T-helper 2 cell treated with Interferon-gamma antibody and Interleukin-4, amounts not matched to agents 5 μg/mL and 100 μg/mL, for 36 hours (primary cell): ENCODE data around the gene E2F1.
"Not testable (repeated sequence)": the region's sequence is repeated elsewhere in the genome, so short reads cannot be mapped to it uniquely, and the experiment has no call there.

Experiments used
- DNase-seq: peaks from one replicate; pipeline ENCODE4 v3.0.0; 2021; ENCODE audit warnings: low spot score
- H3K27ac Mint-ChIP-seq: one replicate; pipeline ENCODE4 v1.8.0; 2021; ENCODE audit warnings: mild to moderate bottlenecking, mixed read lengths
- H3K27me3 Mint-ChIP-seq: one replicate; pipeline ENCODE4 v1.8.0; 2021; ENCODE audit warnings: low read depth, mixed read lengths
- H3K36me3 Mint-ChIP-seq: one replicate; pipeline ENCODE4 v1.8.0; 2021; ENCODE audit warnings: low read depth, mixed read lengths
- H3K4me1 Mint-ChIP-seq: one replicate; pipeline ENCODE4 v1.8.0; 2021; ENCODE audit warnings: low read depth, mixed read lengths
- H3K4me3 Mint-ChIP-seq: one replicate; pipeline ENCODE4 v1.8.0; 2022; ENCODE audit warnings: mild to moderate bottlenecking, moderate library complexity, mixed read lengths
- H3K9me3 Mint-ChIP-seq: one replicate; pipeline ENCODE4 v1.8.0; 2021; ENCODE audit warnings: mixed read lengths

Gene E2F1

DNA sequence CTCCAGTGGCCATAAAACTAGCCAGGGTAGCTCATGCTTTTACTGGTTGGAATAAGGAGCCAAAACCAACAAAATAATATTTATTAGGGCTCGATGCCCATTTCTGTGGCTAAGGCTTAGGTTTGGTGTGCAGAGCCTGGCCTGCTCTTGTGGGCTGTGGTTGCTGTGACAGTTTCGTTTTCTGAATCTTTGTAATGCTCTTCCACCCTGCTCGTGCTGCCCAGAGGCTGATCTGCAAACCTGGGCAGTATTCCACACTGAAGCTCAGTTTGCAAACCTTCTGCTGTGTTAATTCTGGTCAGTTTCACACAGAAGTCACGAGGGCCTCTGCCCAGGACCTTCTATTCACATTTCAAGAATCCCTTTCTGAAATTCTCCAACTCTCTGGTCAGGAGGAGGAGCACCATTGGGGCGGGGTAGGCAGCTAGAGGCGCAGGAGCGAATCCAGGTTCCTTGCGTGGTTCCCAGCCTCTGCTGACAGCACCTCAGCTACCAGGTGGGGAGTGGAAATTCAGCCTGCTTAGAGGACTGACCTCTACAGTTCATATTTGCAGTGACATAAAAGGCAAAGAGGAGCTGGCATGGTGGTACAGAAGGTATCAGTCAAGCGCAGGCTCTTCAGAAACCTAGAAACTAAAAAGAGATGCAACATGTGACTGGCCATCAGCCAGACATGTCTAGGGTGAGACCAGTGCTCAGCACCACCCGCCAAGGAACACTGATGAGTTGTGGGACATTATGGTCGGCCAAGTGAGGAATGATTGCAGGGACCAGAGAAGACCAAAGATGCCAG lies 38.4 kb downstream of the E2F1 start:
- H3K4me3 Mint-ChIP-seq = no peak overlapping the region
- peaks cover 23% of the 10 kb centered on the region for H3K4me1 Mint-ChIP-seq
- H3K36me3 Mint-ChIP-seq = peaks cover 16% of the 10 kb centered on the region
- DNase-seq = no peak
- no peak overlapping the region for H3K27ac Mint-ChIP-seq
- no peaks in the 10 kb centered on the region for H3K9me3 Mint-ChIP-seq
- H3K27me3 Mint-ChIP-seq = no peaks in the 10 kb centered on the region

DNA sequence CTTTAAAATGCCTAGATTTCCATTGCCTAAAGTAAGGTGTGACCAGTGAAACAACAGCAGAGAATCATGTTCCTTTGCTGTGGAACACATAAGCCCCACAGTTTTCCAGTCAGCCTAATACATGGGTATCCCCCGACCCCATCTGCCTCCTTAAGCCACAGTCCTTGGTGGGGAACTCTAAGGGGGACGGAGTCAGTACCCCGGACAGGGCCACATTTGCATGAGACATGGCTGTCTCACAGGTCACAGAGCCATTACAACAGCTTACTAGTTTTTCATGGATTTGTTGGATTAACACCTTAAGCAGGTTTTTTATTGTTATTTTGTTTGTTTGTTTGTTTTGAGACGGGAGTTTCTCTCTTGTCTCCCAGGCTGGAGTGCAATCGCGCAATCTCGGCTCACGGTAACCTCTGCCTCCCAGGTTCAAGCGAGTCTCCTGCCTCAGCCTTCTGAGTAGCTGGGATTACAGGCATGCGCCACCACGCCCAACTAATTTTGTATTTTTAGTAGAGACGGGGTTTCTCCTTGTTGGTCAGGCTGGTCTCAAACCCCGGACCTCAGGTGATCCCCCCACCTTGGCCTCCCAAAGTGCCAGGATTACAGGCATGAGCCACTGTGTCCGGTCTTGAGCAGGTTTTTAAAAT lies 39.1 kb downstream of the E2F1 start:
- H3K27ac Mint-ChIP-seq, H3K9me3 Mint-ChIP-seq, H3K27me3 Mint-ChIP-seq, H3K4me3 Mint-ChIP-seq, DNase-seq: not testable (repeated sequence)
- H3K4me1 Mint-ChIP-seq = peaks cover 19% of the 10 kb centered on the region
- peaks cover 16% of the 10 kb centered on the region for H3K36me3 Mint-ChIP-seq

DNA sequence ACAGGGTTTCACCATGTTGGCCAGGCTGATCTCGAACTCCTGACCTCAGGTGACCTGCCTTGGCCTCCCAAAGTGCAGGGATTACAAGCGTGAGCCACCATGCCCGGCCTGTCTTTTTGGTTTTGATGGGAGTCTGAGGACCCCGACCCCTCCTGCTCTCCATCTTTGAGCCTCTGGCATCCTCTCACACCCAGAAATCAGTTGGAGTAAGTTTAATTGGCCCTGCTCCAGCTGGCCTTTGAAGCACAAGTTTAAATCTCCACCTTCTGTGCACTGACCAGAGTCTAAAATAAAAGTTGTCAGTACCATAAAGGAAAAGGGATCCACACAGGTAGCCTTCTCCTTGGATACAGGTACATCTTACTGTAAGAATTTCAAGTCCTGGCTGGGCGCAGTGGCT lies 40.0 kb downstream of the E2F1 start:
- Mint-ChIP-seq H3K4me1 (peaks cover 10% of the 10 kb centered on the region), H3K4me3 (no peak overlapping the region), H3K36me3 (peaks cover 16% of the 10 kb centered on the region), H3K27ac (no peak overlapping the region), H3K27me3 (no peaks in the 10 kb centered on the region), H3K9me3 (no peaks in the 10 kb centered on the region)
- DNase-seq = no peak

DNA sequence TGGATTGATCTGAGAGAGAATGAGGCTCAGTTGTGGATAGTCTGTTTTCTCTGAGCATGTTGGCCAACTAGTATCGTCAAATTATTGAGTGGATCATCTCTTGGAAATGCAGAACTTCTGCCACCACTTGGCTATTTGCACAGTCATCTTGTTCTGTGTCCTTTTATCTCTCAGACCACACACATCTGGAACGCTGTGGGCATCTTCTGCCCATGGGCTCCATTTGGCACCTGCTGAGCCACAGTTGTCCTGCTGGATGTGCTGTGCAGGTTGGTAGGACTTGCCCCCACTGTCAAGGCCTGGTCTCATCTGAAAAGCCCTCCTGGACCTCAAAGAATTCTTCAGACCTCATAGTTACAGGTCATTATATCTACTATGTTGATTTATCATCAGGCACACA lies 40.8 kb downstream of the E2F1 start:
- Mint-ChIP-seq H3K4me3 (no peak overlapping the region), H3K36me3 (peaks cover 19% of the 10 kb centered on the region), H3K27me3 (no peaks in the 10 kb centered on the region), H3K4me1 (peaks cover 9% of the 10 kb centered on the region), H3K9me3 (no peaks in the 10 kb centered on the region), H3K27ac (no peak overlapping the region)
- DNase-seq = no peak

DNA sequence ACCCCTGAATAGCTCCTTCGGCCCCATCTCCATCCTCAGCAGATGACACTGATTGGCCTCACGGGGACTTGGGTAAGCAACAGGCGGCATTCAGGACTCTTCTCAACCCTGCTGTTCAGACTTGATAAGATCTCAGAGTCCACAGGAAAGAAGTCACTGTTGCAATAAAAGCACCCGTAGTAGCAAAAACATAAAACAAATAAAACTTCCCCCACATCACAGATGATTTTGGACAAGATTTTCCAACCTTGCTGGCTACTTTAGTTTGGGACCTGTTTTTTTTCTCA lies 41.2 kb downstream of the E2F1 start:
- no peaks in the 10 kb centered on the region for H3K27me3 Mint-ChIP-seq
- peaks cover 9% of the 10 kb centered on the region for H3K4me1 Mint-ChIP-seq
- H3K36me3 Mint-ChIP-seq = peaks cover 21% of the 10 kb centered on the region
- H3K27ac Mint-ChIP-seq = no peak overlapping the region
- no peak overlapping the region for H3K4me3 Mint-ChIP-seq
- no peak for DNase-seq
- H3K9me3 Mint-ChIP-seq = no peaks in the 10 kb centered on the region

DNA sequence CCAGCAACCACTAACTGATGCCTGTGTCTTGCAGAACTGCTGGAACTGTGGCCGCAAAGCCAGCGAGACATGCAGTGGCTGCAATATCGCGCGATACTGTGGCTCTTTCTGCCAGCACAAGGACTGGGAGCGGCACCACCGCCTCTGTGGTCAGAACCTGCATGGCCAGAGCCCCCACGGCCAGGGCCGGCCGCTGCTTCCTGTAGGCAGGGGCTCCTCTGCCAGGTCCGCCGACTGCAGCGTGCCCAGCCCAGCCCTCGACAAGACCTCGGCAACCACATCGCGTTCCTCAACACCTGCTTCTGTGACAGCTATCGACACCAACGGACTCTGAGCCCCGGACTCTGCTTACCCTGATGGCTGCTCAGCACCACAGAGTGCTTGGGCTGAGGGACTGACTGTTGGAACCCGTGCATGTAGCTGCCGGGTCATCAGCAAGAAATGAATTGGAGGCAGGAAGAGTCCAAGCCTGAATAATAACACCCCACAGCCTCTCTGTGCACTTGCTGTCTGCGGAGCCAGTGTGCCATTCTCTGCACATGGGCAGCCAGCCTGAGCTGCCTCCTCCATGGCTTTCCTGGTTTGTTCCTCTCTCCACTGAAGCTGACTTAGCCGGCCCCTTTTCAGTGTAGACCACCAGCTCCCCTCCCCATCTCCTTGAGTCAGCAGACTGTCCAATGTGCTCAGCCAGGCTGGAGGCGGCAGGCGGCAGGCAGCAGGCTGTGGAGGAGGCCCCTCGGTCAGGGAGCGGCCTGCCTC lies 41.7 kb downstream of the E2F1 start:
- H3K27me3 Mint-ChIP-seq = no peaks in the 10 kb centered on the region
- H3K36me3 Mint-ChIP-seq = peaks cover 24% of the 10 kb centered on the region
- no peaks in the 10 kb centered on the region for H3K9me3 Mint-ChIP-seq
- H3K27ac Mint-ChIP-seq = no peak overlapping the region
- no peak overlapping the region for H3K4me3 Mint-ChIP-seq
- DNase-seq = no peak
- peaks cover 9% of the 10 kb centered on the region for H3K4me1 Mint-ChIP-seq

DNA sequence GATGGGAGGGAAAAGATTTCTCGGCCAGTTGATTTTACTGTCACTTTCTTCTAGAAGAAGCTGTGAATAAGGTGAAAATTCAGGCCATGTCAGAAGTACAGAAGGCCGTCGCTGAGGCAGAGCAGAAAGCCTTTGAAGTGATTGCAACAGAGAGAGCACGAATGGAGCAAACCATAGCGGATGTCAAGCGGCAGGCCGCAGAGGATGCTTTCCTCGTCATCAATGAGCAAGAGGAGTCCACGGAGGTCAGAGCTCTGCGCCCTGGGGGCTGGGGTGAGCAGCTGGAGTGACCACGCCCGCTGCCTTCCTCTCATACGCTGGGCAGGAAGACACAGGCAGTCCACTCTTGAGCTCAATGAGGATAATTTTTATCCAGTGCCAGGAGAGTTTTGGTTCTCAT lies 45.9 kb downstream of the E2F1 start:
- Mint-ChIP-seq H3K9me3 (no peaks in the 10 kb centered on the region), H3K36me3 (peaks cover 20% of the 10 kb centered on the region), H3K4me1 (peaks cover 2% of the 10 kb centered on the region), H3K27me3 (no peaks in the 10 kb centered on the region), H3K27ac (no peak overlapping the region), H3K4me3 (no peak overlapping the region)
- no peak for DNase-seq

DNA sequence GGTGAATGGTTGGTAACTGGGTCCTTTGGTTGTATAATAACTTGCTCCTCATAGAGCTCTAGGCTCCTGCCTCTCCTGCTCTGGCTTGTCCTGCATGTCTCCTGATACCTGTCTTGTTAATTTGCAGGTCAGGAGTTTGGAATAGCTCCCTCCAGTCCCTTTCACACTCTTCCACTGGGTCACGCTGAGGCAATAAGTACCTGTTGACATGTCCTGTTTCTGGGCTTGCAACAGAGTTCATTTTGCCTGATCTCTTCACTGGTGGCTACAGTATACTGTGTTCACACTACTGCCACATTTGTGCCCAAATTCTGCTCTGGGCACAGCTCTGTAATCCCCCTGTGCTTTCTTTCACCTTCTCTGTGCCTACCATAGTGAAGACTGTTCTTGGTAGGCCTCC lies 49.4 kb downstream of the E2F1 start:
- Mint-ChIP-seq H3K27me3 (no peaks in the 10 kb centered on the region), H3K36me3 (peaks cover 14% of the 10 kb centered on the region), H3K27ac (no peak overlapping the region), H3K4me1 (peaks cover 8% of the 10 kb centered on the region), H3K4me3 (no peak overlapping the region), H3K9me3 (no peaks in the 10 kb centered on the region)
- DNase-seq = no peak

DNA sequence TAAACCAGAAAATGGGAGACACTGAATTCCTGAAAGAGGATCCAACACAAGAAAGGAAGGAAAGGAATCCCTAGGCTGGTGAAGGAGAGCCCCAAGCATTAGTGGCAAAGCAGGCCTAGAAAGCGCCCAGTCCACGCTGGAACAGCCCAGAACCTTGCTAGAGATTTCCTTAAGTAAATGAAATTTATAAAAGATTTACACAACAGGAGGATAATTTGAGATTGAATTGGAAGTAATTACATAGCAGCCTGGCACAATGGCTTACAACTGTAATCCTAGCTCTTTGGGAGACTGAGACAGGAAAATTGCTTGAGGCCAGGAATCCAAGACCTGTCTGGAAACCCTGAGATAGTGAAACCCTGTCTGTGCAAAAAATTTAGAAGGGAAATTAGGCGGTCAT lies 50.8 kb downstream of the E2F1 start:
- no peak overlapping the region for H3K27ac Mint-ChIP-seq
- peaks cover 12% of the 10 kb centered on the region for H3K36me3 Mint-ChIP-seq
- no peaks in the 10 kb centered on the region for H3K9me3 Mint-ChIP-seq
- no peaks in the 10 kb centered on the region for H3K27me3 Mint-ChIP-seq
- no peak overlapping the region for H3K4me3 Mint-ChIP-seq
- peaks cover 8% of the 10 kb centered on the region for H3K4me1 Mint-ChIP-seq
- no peak for DNase-seq

DNA sequence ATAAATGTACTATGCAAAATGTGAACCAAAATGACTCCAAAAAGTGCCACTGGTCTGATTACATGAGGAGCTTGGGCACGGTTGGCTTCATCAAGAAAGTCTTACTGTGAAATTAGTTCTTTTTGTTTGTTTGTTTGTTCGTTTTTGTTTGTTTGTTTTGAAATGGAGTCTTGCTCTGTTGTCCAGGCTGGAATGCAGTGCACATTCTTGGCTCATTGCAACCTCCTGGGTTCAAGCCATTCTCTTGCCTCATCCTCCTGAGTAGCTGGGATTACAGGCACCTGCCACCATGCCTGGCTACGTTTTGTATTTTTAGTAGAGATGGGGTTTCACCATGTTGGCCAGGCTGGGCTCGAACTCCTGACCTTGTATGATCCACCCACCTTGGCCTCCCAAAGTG lies 54.3 kb downstream of the E2F1 start:
- H3K4me3 Mint-ChIP-seq, H3K9me3 Mint-ChIP-seq, H3K27ac Mint-ChIP-seq, H3K4me1 Mint-ChIP-seq, H3K27me3 Mint-ChIP-seq, DNase-seq: not testable (repeated sequence)
- peaks cover 31% of the 10 kb centered on the region for H3K36me3 Mint-ChIP-seq

DNA sequence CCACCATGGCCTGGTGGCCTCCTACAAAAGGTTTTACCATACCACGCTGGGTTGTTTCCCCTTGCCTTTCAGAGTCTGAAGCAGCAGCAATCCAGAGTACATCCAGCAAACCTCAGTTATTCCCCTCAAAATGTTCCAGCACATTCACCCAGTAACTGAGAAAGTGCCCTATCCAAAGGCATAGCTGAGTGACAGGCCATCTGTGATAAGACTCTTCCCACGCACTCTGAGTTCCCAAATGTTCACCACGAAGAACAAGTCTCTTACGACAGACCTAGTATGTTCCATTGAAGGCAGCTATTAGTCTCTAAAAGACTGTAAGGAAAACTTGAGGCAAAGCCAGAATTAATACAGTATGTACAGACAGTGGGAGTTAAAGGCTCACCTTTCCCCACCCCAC lies 55.7 kb downstream of the E2F1 start:
- H3K27me3 Mint-ChIP-seq = no peaks in the 10 kb centered on the region
- H3K27ac Mint-ChIP-seq = no peak overlapping the region
- H3K4me1 Mint-ChIP-seq = peaks cover 8% of the 10 kb centered on the region
- no peaks in the 10 kb centered on the region for H3K9me3 Mint-ChIP-seq
- H3K4me3 Mint-ChIP-seq = no peak overlapping the region
- peaks cover 37% of the 10 kb centered on the region for H3K36me3 Mint-ChIP-seq
- no peak for DNase-seq

DNA sequence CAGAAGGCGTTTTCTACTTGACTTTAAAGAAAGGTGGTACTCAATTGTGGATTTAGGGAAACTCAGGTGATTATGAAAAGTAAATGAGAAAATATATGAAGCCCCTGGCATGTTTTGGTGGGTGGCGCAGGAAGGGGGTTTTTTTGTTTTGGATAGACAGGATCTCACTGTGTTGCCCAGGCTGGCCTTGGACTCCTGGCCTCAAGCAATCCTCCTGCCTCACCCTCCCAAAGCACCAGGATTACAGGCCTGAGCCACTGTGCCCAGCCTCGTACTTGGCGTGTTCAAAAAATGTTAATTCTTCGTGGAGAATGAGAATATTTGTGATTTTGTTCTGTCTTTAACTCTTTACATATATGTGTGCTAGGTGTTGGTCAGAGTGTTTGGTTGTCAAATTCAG lies 56.2 kb downstream of the E2F1 start:
- Mint-ChIP-seq H3K36me3 (peaks cover 41% of the 10 kb centered on the region), H3K9me3 (no peaks in the 10 kb centered on the region), H3K4me3 (no peak overlapping the region), H3K4me1 (peaks cover 8% of the 10 kb centered on the region), H3K27me3 (no peaks in the 10 kb centered on the region), H3K27ac (no peak overlapping the region)
- no peak for DNase-seq

DNA sequence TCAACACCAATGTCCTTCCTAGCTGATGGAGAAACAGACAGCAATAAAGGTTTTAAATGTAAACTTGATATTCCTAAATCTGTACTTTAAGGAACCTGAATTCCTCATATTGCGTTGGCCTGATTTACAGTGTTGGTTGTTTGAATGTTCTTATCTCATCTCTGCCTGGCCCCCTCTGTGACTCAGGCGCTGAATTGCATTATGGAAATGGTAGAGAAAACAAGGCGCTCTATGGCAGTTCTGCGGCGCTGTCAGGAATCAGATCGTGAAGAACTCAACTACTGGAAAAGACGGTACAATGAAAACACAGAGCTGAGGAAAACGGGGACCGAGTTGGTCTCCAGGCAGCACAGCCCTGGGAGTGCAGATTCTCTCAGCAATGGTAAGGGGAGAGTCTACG lies 56.7 kb downstream of the E2F1 start:
- Mint-ChIP-seq H3K4me1 (peaks cover 8% of the 10 kb centered on the region), H3K27me3 (no peaks in the 10 kb centered on the region), H3K27ac (no peak overlapping the region), H3K36me3 (peaks cover 45% of the 10 kb centered on the region), H3K4me3 (no peak overlapping the region), H3K9me3 (no peaks in the 10 kb centered on the region)
- DNase-seq = no peak

DNA sequence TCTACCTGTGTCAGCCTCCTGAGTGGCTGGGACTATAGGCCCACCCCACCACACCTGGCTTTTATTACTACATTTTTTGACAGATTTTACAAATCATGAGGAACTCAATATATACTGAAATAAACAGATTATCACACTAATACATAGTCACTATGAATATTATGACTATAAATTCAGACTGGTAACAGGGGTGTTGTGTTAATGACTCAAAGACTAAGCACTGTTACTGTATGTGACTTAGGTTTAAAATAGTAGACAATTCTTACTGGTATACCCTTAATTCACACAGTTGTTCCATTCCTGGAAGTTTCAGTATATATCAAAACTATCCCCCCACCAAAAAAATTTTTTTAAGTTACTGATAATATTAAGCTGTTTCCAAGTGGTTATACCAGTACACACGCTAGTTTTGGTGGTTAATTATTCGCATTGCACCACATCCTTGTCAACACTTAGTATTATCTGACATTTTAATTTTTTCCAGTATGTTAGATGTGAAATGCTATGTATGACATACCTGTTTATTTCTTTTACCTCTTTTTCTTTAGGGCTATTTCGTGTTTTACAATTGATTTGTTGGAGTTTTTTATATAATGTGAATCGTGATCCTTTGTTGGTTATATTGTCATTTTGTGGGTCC lies 58.5 kb downstream of the E2F1 start:
- no peak overlapping the region for H3K27ac Mint-ChIP-seq
- DNase-seq = no peak
- H3K36me3 Mint-ChIP-seq = peaks cover 55% of the 10 kb centered on the region
- H3K4me1 Mint-ChIP-seq = peaks cover 4% of the 10 kb centered on the region
- H3K4me3 Mint-ChIP-seq = no peak overlapping the region
- H3K9me3 Mint-ChIP-seq = no peaks in the 10 kb centered on the region
- H3K27me3 Mint-ChIP-seq = no peaks in the 10 kb centered on the region
